Spinal cord (tissue), 10 donors: Measurements from ENCODE around the gene HMGA1. TPM values are rescaled to one million over a fixed set of nuclear protein-coding genes. Genes with fewer than 3 reads are reported as not detected.

Experiments used
- DNase-seq, 6 donors: peaks; one replicate each; pipeline versions ENCODE4 v3.0.0 to v3.0.0-alpha.2; 2013 to 2015; ENCODE audit warnings: low spot score in 6 of 6, low read depth in 4 of 6
- H3K27ac ChIP-seq: one replicate; pipeline ENCODE4 v1.5.1; 2013; ENCODE audit warnings: low read depth, low read length, control low read depth
- H3K27me3 ChIP-seq: one replicate; pipeline ENCODE4 v1.6.1; 2013; ENCODE audit warnings: low read length; ENCODE audit not compliant: control insufficient read depth, insufficient read depth
- H3K36me3 ChIP-seq: one replicate; pipeline ENCODE4 v1.6.1; 2013; ENCODE audit warnings: low read length; ENCODE audit not compliant: control insufficient read depth, insufficient read depth
- H3K4me1 ChIP-seq: one replicate; pipeline ENCODE4 v1.6.1; 2013; ENCODE audit warnings: low read length; ENCODE audit not compliant: control insufficient read depth, insufficient read depth
- H3K4me3 ChIP-seq: one replicate; pipeline ENCODE4 v1.5.1; 2013; ENCODE audit warnings: low read depth, low read length, control low read depth
- H3K9me3 ChIP-seq: one replicate; pipeline ENCODE4 v1.6.1; 2013; ENCODE audit warnings: low read length; ENCODE audit not compliant: control insufficient read depth, insufficient read depth
- WGBS: methylation state at CpG from one replicate; pipeline ENCODE4 v1.1.5; 2013; ENCODE audit warnings: missing lambda C conversion rate; ENCODE audit not compliant: insufficient coverage; 5-methylcytosine and 5-hydroxymethylcytosine counted together
- polyA plus RNA-seq, 2 donors: library from polyadenylated mRNA; unstranded; fragments of 120-200 nt; gene quantifications; one replicate each; pipeline ENCODE4 v1.2.1, GENCODE V29; 2013; ENCODE audit not compliant: insufficient read length in 2 of 2
- total RNA-seq, 2 donors: library from RNA; depleted of rRNA in 1 of 2; stranded (reverse); fragments of 120-200 nt in 1 of 2; fragments of >200 nt in 1 of 2; gene quantifications; one replicate each; pipeline versions ENCODE4 v1.2.3 to v1.2.4, GENCODE V29; 2013 to 2014
- donor health status: healthy.

The HMGA1 gene
- total and polyA plus RNA-seq, 4 donors, result 14.5 to 152 (median 92.6) TPM

DNA sequence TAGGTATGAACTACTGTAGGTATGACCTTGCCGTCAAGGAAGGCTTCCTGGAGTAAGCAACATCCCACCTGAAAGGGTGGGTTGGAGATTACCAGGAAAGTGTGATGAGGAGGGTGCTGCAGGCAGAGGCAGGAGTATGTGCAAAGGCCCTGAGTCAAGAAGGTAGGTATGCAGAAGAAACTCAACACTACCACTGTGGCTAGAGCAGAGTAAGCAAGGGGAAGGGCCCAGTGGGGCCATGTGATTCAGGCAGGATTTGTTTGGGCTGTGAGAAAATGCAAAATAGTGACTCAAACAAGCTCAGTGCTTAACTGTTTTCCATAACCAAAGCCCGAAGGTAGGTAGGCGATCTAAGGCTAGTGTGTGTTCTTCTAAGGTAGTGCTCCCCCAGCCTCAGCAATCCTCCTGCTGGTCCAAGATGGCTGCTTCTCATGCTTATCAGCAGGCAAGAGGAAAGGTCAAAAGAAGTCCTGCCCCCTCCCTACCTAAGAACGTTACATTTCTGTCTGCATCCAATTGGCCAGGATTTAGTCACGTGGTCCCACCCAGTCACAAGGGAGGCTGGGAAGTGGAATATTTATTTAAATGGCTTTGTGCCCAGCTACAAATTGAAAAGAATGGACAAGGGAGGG is 36.2 kb upstream of the HMGA1 start:
- Histone ChIP-seq H3K27me3 (peaks cover 6% of the 10 kb centered on the region), H3K4me1 (peaks cover 14% of the 10 kb centered on the region), H3K4me3 (no peak overlapping the region), H3K9me3 (no peaks in the 10 kb centered on the region), H3K36me3 (no peaks in the 10 kb centered on the region), H3K27ac (no peak overlapping the region)
- no peak for DNase-seq
- 97% methylated on average over 4 of the region's 5 CpGs for WGBS

DNA sequence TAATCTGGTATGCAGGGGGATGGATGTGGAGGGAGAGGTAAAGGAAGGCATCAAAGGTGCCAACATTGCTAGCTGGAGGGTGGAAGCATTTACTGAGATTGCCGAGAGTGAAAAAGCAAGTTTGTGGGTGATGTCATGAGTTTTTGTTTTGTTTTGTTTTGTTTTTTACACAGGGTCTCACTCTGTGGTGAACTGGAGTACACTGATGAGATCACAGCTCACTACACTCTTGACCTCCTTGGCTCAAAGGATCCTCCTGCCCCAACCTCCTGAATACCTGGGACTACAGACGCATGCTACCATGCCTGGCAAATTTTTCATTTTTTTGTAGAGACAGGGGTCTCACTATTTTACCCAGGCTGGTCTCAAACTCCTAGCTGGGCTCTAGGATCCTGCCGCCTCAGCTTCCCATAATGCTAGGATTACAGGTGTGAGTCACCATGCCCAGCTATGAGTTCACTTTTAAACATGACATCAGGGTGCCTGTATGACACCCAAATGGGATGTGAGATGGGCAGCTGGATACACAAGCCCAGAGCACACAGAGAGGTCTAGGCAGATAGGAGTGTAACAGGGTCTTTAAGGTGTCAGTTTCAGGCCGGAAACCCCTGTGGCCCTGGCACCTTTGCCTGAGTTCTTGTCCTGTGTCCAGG is 35.1 kb upstream of the HMGA1 start:
- Histone ChIP-seq H3K4me3 (no peak overlapping the region), H3K36me3 (no peaks in the 10 kb centered on the region), H3K27me3 (no peaks in the 10 kb centered on the region), H3K4me1 (peaks cover 3% of the 10 kb centered on the region), H3K9me3 (no peaks in the 10 kb centered on the region), H3K27ac (no peak overlapping the region)
- WGBS, result 91% methylated on average over 4 of the region's 4 CpGs
- no peak for DNase-seq

GRCh38 chr6:34202329-34203201 is 34.1 kb upstream of the HMGA1 start:
- no peak overlapping the region for H3K27ac ChIP-seq
- DNase-seq, result no peak
- 87% methylated on average over 17 of the region's 20 CpGs for WGBS

DNA sequence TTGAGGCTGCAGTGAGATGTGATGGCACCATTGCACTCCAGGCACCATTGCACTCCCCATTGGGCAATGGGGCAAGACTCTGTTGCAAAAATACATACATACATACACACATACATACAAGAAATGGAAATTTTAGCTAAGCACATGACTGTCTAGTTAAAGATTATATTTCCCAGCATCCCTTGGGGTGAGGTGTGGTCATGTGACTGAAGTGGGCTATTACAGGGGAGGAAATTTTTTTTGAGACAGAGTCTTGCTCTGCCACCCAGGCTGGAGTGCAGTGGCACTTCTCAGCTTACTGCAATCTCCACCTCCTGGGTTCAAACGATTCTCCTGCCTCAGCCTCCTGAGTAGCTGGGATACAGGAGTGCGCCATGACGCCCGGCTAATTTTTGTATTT is 32.0 kb upstream of the HMGA1 start:
- no peaks in the 10 kb centered on the region for H3K36me3 ChIP-seq
- H3K4me1 ChIP-seq, result no peaks in the 10 kb centered on the region
- no peak overlapping the region for H3K27ac ChIP-seq
- no peak for DNase-seq
- no peaks in the 10 kb centered on the region for H3K27me3 ChIP-seq
- no peaks in the 10 kb centered on the region for H3K9me3 ChIP-seq
- WGBS, result 100% methylated on average over 3 of the region's 4 CpGs
- H3K4me3 ChIP-seq, result no peak overlapping the region

More at GRCh38 chr6:34202329-34203201, 34.1 kb upstream of the HMGA1 start:
- H3K36me3 ChIP-seq, result no peaks in the 10 kb centered on the region
- no peak overlapping the region for H3K4me3 ChIP-seq
- no peaks in the 10 kb centered on the region for H3K4me1 ChIP-seq
- H3K9me3 ChIP-seq, result no peaks in the 10 kb centered on the region
- H3K27me3 ChIP-seq, result no peaks in the 10 kb centered on the region

GRCh38 chr6:34205466-34205865 is 31.2 kb upstream of the HMGA1 start:
- no peak overlapping the region for H3K27ac ChIP-seq
- no peak for DNase-seq
- H3K4me3 ChIP-seq, result no peak overlapping the region
- no peaks in the 10 kb centered on the region for H3K9me3 ChIP-seq
- no peaks in the 10 kb centered on the region for H3K36me3 ChIP-seq
- no peaks in the 10 kb centered on the region for H3K4me1 ChIP-seq
- no peaks in the 10 kb centered on the region for H3K27me3 ChIP-seq
- WGBS, result 100% methylated on average over 1 of the region's 3 CpGs

GRCh38 chr6:34205916-34206315 is 30.8 kb upstream of the HMGA1 start:
- Histone ChIP-seq H3K27me3 (no peaks in the 10 kb centered on the region), H3K36me3 (no peaks in the 10 kb centered on the region), H3K27ac (no peak overlapping the region), H3K4me1 (no peaks in the 10 kb centered on the region), H3K4me3 (no peak overlapping the region), H3K9me3 (no peaks in the 10 kb centered on the region)
- DNase-seq, result no peak
- whole genome bisulfite sequencing, result no CpG with 5 or more reads among the region's 2 CpGs

DNA sequence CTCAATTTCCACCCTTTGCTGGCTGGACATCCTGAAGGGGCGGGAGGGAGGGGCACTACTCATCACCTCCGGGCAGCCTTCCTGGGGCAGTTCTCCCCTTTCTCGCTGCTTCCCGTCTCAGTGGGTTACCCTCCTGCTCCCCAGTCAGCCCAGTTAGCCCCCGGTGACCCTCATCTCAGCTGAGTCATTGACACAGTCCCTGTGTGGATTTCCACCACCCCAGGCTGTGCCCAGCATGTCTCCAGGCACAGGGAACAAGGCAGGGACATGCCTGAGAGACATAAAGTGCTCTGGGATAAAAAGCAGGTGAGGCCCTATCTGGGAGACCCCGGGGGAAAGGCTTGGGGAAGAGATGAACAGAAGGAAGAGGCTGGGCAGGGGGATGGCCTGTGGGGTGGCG is 29.9 kb upstream of the HMGA1 start:
- H3K36me3 ChIP-seq, result no peaks in the 10 kb centered on the region
- DNase-seq, result no peak
- WGBS, result 71% methylated on average over 3 of the region's 7 CpGs
- no peak overlapping the region for H3K27ac ChIP-seq
- H3K4me1 ChIP-seq, result no peaks in the 10 kb centered on the region
- no peaks in the 10 kb centered on the region for H3K27me3 ChIP-seq
- H3K4me3 ChIP-seq, result no peak overlapping the region
- H3K9me3 ChIP-seq, result no peaks in the 10 kb centered on the region

DNA sequence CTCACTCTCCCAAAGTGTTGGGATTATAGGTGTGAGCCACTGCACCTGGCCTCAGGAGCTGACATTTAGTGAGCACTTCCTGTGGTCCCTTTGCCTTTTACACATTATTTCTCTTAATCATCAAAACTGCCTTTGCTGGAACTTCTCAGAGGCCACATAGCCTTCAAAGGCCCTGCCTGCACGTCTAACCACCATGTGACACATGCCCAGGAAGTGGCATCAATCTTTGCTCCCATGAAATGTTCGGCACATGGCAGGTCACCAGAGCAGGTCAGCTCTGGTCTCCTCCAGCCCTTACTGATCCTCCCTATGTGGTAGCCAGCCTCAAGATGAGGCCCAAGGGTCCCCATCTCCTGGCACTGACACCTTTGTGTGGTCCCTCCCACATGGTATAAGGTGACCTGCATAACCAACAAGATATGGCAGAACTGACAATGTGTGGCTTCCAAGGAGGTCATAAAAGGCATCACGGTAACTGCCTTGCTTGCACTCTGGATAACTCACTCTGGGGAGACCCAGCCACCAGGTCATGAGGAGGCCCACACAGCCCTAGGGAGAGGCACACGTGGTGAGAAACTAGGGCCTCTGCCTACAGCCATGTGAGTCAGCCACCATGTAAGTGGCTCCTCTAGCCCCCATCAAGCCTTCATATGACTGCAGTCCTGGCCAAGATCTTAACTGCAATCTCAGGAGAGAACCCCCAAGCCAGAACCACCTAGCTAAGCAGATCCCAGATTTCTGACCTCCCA is 28.8 kb upstream of the HMGA1 start:
- Histone ChIP-seq H3K27me3 (no peaks in the 10 kb centered on the region), H3K4me1 (no peaks in the 10 kb centered on the region), H3K27ac (no peak overlapping the region), H3K36me3 (no peaks in the 10 kb centered on the region), H3K9me3 (no peaks in the 10 kb centered on the region), H3K4me3 (no peak overlapping the region)
- DNase-seq, result no peak
- 96% methylated on average over 4 of the region's 4 CpGs for WGBS

- WGBS, result no CpG with 5 or more reads among the region's 4 CpGs
Observed at GRCh38 chr6:34213772-34214171, 22.9 kb upstream of the HMGA1 start.

More at GRCh38 chr6:34213772-34214171, 22.9 kb upstream of the HMGA1 start:
- H3K27ac ChIP-seq, result no peak overlapping the region
- no peaks in the 10 kb centered on the region for H3K9me3 ChIP-seq
- no peak for DNase-seq
- H3K4me3 ChIP-seq, result no peak overlapping the region
- no peaks in the 10 kb centered on the region for H3K36me3 ChIP-seq
- no peaks in the 10 kb centered on the region for H3K27me3 ChIP-seq
- no peaks in the 10 kb centered on the region for H3K4me1 ChIP-seq
